GM23338 (cell line): ENCODE data around the gene GNAT2. TPM values are rescaled to one million over a fixed set of nuclear protein-coding genes. Genes with fewer than 3 reads are reported as not detected.

ENCODE experiments used
- ATAC-seq: fragments of 200-7000 bp; cut with Tn5 transposase; 3 replicates; pipeline ENCODE4 v1.9.1; 2020
- DNase-seq: peaks from one replicate; pipeline ENCODE4 v3.0.0-alpha.2; 2015; ENCODE audit warnings: low spot score
- H2AFZ ChIP-seq: fragments of 200-600 bp; sonication (generic); 2 replicates; pipeline ENCODE4 v1.8.0; 2016; ENCODE audit warnings: antibody characterized with exemption, mild to moderate bottlenecking, moderate library complexity
- H3F3A ChIP-seq: fragments of 200-600 bp; sonication (generic); replicated peaks from 2 replicates; pipeline ENCODE4 v1.8.0; 2017; ENCODE audit warnings: antibody characterized with exemption, mixed run types, low read depth
- H3K27ac ChIP-seq: fragments of 200-600 bp; sonication (generic); 2 replicates; pipeline ENCODE4 v1.6.1; 2016; ENCODE audit warnings: low read depth
- H3K27me3 ChIP-seq: fragments of 200-600 bp; sonication (generic); 2 replicates; pipeline ENCODE4 v1.8.0; 2016; ENCODE audit warnings: mild to moderate bottlenecking, mixed run types, moderate library complexity; ENCODE audit not compliant: insufficient read depth
- H3K36me3 ChIP-seq: fragments of 200-600 bp; sonication (generic); 2 replicates; pipeline ENCODE4 v1.8.0; 2016; ENCODE audit warnings: mild to moderate bottlenecking; ENCODE audit not compliant: insufficient read depth
- H3K4me1 ChIP-seq: fragments of 200-600 bp; sonication (generic); 2 replicates; pipeline ENCODE4 v1.8.0; 2016; ENCODE audit warnings: mild to moderate bottlenecking, moderate library complexity; ENCODE audit not compliant: insufficient read depth
- H3K4me2 ChIP-seq: fragments of 200-600 bp; sonication (generic); 2 replicates; pipeline ENCODE4 v1.7.1; 2017; ENCODE audit warnings: mixed run types
- H3K4me3 ChIP-seq: fragments of 200-600 bp; sonication (generic); 2 replicates; pipeline ENCODE4 v1.6.1; 2016; ENCODE audit warnings: mixed run types
- H3K79me2 ChIP-seq: fragments of 200-600 bp; sonication (generic); replicated peaks from 2 replicates; pipeline ENCODE4 v1.8.0; 2017; ENCODE audit warnings: mild to moderate bottlenecking; ENCODE audit not compliant: insufficient read depth
- H3K9me2 ChIP-seq: fragments of 200-600 bp; sonication (generic); 2 replicates; pipeline ENCODE4 v1.8.0; 2017; ENCODE audit not compliant: insufficient read depth
- H4K20me1 ChIP-seq: fragments of 200-600 bp; sonication (generic); replicated peaks from 2 replicates; pipeline ENCODE4 v1.8.0; 2017; ENCODE audit warnings: mild to moderate bottlenecking; ENCODE audit not compliant: insufficient read depth
- H3K27ac Mint-ChIP-seq: 2 replicates; pipeline ENCODE4 v1.8.0; 2020; ENCODE audit warnings: inconsistent platforms, mild to moderate bottlenecking, moderate library complexity, mixed read lengths
- H3K27me3 Mint-ChIP-seq: 3 replicates; pipeline ENCODE4 v1.8.0; 2022; ENCODE audit warnings: low read depth, mild to moderate bottlenecking, moderate library complexity, mixed read lengths, inconsistent platforms; ENCODE audit not compliant: insufficient read depth, poor library complexity
- H3K36me3 Mint-ChIP-seq: 3 replicates; pipeline ENCODE4 v1.8.0; 2021; ENCODE audit warnings: low read depth, mild to moderate bottlenecking, inconsistent platforms, moderate library complexity, mixed read lengths
- H3K4me1 Mint-ChIP-seq: 3 replicates; pipeline ENCODE4 v1.8.0; 2020; ENCODE audit warnings: mild to moderate bottlenecking, inconsistent platforms, mixed read lengths
- H3K4me3 Mint-ChIP-seq: 3 replicates; pipeline ENCODE4 v1.8.0; 2021; ENCODE audit warnings: moderate library complexity, mild to moderate bottlenecking, inconsistent platforms, mixed read lengths
- H3K9me3 Mint-ChIP-seq: 3 replicates; pipeline ENCODE4 v1.8.0; 2020; ENCODE audit warnings: moderate library complexity, mild to moderate bottlenecking, inconsistent platforms, mixed read lengths
- CREB1 ChIP-seq: fragments of 250-450 bp; sonication (Bioruptor Pico); IDR thresholded peaks from 2 replicates; pipeline ENCODE4 v1.5.0; 2020; ENCODE audit warnings: low read depth, mild to moderate bottlenecking, moderate library complexity
- ETS1 ChIP-seq: IDR thresholded peaks from 2 replicates; pipeline ENCODE4 v1.6.1; 2016; ENCODE audit warnings: antibody characterized with exemption
- JUNB ChIP-seq: IDR thresholded peaks from one replicate; pipeline ENCODE4 v1.6.1; 2016; ENCODE audit warnings: antibody characterized with exemption; ENCODE audit not compliant: unreplicated experiment
- POLR2AphosphoS5 ChIP-seq: IDR thresholded peaks from 2 replicates; pipeline ENCODE4 v1.6.1; 2016; ENCODE audit warnings: antibody characterized with exemption, low read depth
- REST ChIP-seq: IDR thresholded peaks from one replicate; pipeline ENCODE4 v1.6.1; 2018; ENCODE audit warnings: antibody characterized with exemption; ENCODE audit not compliant: unreplicated experiment
- ZNF331 ChIP-seq: fragments of 250-450 bp; sonication (Bioruptor Pico); IDR thresholded peaks from 2 replicates; pipeline ENCODE4 v1.5.0; 2020; ENCODE audit warnings: low read depth, mild to moderate bottlenecking, moderate library complexity
- long read RNA-seq: library from polyadenylated mRNA; unstranded; transcript quantifications from one replicate; pipeline ENCODE4 v2.0.0, GENCODE V29; 2020; ENCODE audit not compliant: unreplicated experiment
- polyA plus RNA-seq: library from polyadenylated mRNA; unstranded; fragments of >200 nt; fragmentation: Nextera tagmentation; extraction: Ambion mirVana; gene quantifications from 2 replicates; pipeline ENCODE4 v1.2.1, GENCODE V29; 2016
- total RNA-seq: library from RNA; depleted of rRNA; stranded (reverse); fragments of >200 nt; shearing (Covaris generic); gene quantifications from 2 replicates; pipeline ENCODE4 v1.2.3, GENCODE V29; 2014; rRNA removed
- TF ChIP-seq, protein P1 (sequence below): fragments of 250-450 bp; sonication (Bioruptor Pico); IDR thresholded peaks from 2 replicates; pipeline ENCODE4 v1.5.0; 2020; ENCODE audit warnings: mild to moderate bottlenecking, moderate library complexity

GNAT2 gene
- total RNA-seq (0.21 TPM in 1 of 2 replicates, not detected in the other), polyA plus RNA-seq (not detected in 2 replicates)
- long read RNA-seq, partial matches to known transcripts: 0 of 2 reads
- long read RNA-seq, other reads (novel, unspliced or antisense): 2 of 2 reads

DNA sequence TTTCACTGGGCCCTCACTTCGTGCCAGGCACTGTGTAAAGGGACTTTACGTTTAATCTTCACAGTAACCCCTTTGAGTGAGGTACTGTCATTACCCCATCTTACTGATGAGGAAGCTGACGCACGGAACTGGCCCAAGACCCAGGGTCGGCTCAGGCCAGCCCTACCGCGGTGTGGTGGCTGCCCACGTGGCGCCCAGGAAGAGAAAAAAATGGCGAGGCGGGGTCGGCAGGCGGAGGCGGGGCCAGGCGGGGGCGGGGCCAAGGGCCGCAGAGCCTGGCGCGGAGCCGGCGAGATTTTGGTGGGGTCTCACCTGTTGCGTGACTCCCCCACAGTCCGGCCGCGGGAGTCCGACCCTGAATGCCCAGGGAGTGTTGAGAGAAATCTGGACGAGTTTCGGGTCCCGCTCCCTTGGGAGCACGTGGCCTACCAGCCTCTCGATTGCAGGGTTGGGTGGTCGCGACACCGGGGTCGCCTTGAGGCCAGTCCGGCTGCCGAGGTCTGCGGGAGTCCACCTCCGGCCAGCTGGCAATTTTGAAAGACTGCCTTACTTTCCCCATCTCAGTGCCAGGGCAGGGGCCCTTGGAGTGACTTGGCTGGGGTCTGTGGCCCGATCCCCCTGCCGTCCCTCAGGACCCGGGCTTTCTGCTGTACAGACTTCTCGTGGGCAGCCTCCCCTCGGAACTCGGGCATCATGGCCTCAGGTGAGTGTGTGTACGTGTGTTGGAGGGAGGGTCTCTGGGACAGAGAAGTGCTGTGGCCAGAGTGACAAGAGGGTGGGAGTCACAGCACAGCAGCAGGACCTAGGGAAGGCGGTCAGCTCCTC lies at the start of gene GNAT2, which contains the start of gene AMPD2:
GNAT2 (minus strand) TSS at position 41 of the 825 bp plus-strand sequence. CDS start 6,746 bp downstream, outside the sequence.
AMPD2 (plus strand) TSS at position 262 of the 825 bp plus-strand sequence. CDS start 1,339 bp downstream, outside the sequence.
- Histone ChIP-seq H4K20me1 (peaks cover 4% of the 10 kb centered on the region; the same call in 1 of the 2 replicates), H3K79me2 (peaks cover 37% of the 10 kb centered on the region), H3K4me3 (peak within 1 kb of the TSS; percentile 97), H3K36me3 (no peaks in the 10 kb centered on the region), H3K4me1 (peaks cover 17% of the 10 kb centered on the region), H3F3A (no peaks in the 10 kb centered on the region), H3K9me2 (no peaks in the 10 kb centered on the region), H3K27ac (peak within 1 kb of the TSS; percentile 59; the same call in 1 of the 2 replicates), H3K4me2 (peak within 1 kb of the TSS; percentile 99), H2AFZ (peak within 1 kb of the TSS; percentile 95), H3K27me3 (no peaks in the 10 kb centered on the region)
- Mint-ChIP-seq H3K27ac (peak within 1 kb of the TSS; percentile 95), H3K9me3 (no peaks in the 10 kb centered on the region), H3K4me3 (peak within 1 kb of the TSS; percentile 95), H3K27me3 (peaks cover 11% of the 10 kb centered on the region), H3K36me3 (no peaks in the 10 kb centered on the region; the same call in 2 of the 3 replicates), H3K4me1 (peaks cover 44% of the 10 kb centered on the region)
- peak; percentile 68 for ATAC-seq
- DNase-seq: peak; percentile 88
- TF ChIP-seq ETS1: no peak
- TF ChIP-seq POLR2AphosphoS5: peak; percentile 75
- no peak for TF ChIP-seq CREB1 (CRISPR knock-in tag)
- TF ChIP-seq, protein P1, sequence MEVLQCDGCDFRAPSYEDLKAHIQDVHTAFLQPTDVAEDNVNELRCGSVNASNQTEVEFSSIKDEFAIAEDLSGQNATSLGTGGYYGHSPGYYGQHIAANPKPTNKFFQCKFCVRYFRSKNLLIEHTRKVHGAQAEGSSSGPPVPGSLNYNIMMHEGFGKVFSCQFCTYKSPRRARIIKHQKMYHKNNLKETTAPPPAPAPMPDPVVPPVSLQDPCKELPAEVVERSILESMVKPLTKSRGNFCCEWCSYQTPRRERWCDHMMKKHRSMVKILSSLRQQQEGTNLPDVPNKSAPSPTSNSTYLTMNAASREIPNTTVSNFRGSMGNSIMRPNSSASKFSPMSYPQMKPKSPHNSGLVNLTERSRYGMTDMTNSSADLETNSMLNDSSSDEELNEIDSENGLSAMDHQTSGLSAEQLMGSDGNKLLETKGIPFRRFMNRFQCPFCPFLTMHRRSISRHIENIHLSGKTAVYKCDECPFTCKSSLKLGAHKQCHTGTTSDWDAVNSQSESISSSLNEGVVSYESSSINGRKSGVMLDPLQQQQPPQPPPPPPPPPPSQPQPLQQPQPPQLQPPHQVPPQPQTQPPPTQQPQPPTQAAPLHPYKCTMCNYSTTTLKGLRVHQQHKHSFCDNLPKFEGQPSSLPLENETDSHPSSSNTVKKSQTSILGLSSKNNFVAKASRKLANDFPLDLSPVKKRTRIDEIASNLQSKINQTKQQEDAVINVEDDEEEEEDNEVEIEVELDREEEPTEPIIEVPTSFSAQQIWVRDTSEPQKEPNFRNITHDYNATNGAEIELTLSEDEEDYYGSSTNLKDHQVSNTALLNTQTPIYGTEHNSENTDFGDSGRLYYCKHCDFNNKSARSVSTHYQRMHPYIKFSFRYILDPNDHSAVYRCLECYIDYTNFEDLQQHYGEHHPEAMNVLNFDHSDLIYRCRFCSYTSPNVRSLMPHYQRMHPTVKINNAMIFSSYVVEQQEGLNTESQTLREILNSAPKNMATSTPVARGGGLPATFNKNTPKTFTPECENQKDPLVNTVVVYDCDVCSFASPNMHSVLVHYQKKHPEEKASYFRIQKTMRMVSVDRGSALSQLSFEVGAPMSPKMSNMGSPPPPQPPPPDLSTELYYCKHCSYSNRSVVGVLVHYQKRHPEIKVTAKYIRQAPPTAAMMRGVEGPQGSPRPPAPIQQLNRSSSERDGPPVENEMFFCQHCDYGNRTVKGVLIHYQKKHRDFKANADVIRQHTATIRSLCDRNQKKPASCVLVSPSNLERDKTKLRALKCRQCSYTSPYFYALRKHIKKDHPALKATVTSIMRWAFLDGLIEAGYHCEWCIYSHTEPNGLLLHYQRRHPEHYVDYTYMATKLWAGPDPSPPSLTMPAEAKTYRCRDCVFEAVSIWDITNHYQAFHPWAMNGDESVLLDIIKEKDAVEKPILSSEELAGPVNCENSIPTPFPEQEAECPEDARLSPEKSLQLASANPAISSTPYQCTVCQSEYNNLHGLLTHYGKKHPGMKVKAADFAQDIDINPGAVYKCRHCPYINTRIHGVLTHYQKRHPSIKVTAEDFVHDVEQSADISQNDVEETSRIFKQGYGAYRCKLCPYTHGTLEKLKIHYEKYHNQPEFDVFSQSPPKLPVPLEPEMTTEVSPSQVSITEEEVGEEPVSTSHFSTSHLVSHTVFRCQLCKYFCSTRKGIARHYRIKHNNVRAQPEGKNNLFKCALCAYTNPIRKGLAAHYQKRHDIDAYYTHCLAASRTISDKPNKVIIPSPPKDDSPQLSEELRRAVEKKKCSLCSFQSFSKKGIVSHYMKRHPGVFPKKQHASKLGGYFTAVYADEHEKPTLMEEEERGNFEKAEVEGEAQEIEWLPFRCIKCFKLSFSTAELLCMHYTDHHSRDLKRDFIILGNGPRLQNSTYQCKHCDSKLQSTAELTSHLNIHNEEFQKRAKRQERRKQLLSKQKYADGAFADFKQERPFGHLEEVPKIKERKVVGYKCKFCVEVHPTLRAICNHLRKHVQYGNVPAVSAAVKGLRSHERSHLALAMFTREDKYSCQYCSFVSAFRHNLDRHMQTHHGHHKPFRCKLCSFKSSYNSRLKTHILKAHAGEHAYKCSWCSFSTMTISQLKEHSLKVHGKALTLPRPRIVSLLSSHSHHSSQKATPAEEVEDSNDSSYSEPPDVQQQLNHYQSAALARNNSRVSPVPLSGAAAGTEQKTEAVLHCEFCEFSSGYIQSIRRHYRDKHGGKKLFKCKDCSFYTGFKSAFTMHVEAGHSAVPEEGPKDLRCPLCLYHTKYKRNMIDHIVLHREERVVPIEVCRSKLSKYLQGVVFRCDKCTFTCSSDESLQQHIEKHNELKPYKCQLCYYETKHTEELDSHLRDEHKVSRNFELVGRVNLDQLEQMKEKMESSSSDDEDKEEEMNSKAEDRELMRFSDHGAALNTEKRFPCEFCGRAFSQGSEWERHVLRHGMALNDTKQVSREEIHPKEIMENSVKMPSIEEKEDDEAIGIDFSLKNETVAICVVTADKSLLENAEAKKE (CRISPR knock-in tag): no peak
- TF ChIP-seq ZNF331 (CRISPR knock-in tag): no peak
- no peak for TF ChIP-seq JUNB
- no peak for TF ChIP-seq REST
